GM06990 (cell line): ENCODE measurements around the gene APBB1.

Source experiments
- DNase-seq: peaks from one replicate; pipeline ENCODE4 v3.0.0-alpha.2; 2011; ENCODE audit not compliant: insufficient read length; ENCODE audit errors: extremely low read depth
- H3K27me3 ChIP-seq: replicated peaks from 2 replicates; pipeline ENCODE4 v1.6.0; 2011; ENCODE audit warnings: low read length; ENCODE audit not compliant: control insufficient read depth, insufficient read depth
- H3K36me3 ChIP-seq: 2 replicates; pipeline ENCODE4 v1.5.1; 2011; ENCODE audit warnings: low read length; ENCODE audit not compliant: control insufficient read depth, insufficient read depth
- H3K4me3 ChIP-seq: replicated peaks from 2 replicates; pipeline ENCODE4 v1.5.1; 2011; ENCODE audit warnings: low read depth, mild to moderate bottlenecking, control low read depth, low read length
- TF ChIP-seq, protein P1 (sequence below): IDR thresholded peaks from 2 replicates; pipeline ENCODE4 v1.5.1; 2011; ENCODE audit warnings: low read length, control low read depth, mild to moderate bottlenecking, inconsistent platforms; ENCODE audit not compliant: insufficient read depth, poor library complexity, severe bottlenecking

Gene APBB1

GRCh38 chr11:6353367-6353987, 65.4 kb downstream of the APBB1 start:
- Histone ChIP-seq H3K27me3 (no peaks in the 10 kb centered on the region; the same call in 1 of the 2 replicates), H3K36me3 (no peaks in the 10 kb centered on the region), H3K4me3 (no peak overlapping the region)
- peak; percentile 23 for DNase-seq
- TF ChIP-seq, protein P1, sequence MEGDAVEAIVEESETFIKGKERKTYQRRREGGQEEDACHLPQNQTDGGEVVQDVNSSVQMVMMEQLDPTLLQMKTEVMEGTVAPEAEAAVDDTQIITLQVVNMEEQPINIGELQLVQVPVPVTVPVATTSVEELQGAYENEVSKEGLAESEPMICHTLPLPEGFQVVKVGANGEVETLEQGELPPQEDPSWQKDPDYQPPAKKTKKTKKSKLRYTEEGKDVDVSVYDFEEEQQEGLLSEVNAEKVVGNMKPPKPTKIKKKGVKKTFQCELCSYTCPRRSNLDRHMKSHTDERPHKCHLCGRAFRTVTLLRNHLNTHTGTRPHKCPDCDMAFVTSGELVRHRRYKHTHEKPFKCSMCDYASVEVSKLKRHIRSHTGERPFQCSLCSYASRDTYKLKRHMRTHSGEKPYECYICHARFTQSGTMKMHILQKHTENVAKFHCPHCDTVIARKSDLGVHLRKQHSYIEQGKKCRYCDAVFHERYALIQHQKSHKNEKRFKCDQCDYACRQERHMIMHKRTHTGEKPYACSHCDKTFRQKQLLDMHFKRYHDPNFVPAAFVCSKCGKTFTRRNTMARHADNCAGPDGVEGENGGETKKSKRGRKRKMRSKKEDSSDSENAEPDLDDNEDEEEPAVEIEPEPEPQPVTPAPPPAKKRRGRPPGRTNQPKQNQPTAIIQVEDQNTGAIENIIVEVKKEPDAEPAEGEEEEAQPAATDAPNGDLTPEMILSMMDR: peak; percentile 89

GRCh38 chr11:6351782-6352382, 67.0 kb downstream of the APBB1 start:
- TF ChIP-seq, protein P1: no peak

GRCh38 chr11:6350486-6350885, 68.4 kb downstream of the APBB1 start:
- DNase-seq: no peak
- no peaks in the 10 kb centered on the region; the same call in 1 of the 2 replicates for H3K27me3 ChIP-seq
- no peak overlapping the region for H3K4me3 ChIP-seq
- TF ChIP-seq, protein P1: no peak
- no peaks in the 10 kb centered on the region for H3K36me3 ChIP-seq

More at GRCh38 chr11:6351782-6352382, 67.0 kb downstream of the APBB1 start:
- H3K27me3 ChIP-seq: no peaks in the 10 kb centered on the region; the same call in 1 of the 2 replicates
- DNase-seq: no peak
- H3K4me3 ChIP-seq: no peak overlapping the region
- no peaks in the 10 kb centered on the region for H3K36me3 ChIP-seq

DNA sequence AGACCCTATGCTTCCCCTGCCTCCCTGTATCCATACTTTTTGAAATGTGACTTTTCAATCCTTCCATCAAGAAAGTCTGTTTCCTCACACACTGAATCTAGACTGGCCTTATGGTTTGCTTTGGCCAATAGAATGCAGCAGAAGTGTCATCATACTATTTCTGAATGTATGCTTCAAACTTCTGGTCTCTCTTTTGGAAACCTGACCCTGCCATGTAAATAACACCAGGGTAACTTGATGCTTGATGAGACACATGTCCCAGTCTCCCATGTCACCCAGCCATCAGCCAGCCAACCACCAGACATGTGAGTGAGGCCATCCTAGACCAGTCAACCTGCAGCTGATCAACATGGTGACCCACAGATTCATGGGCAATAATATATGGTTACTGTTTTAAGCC, 68.9 kb downstream of the APBB1 start:
- no peak overlapping the region for H3K4me3 ChIP-seq
- H3K36me3 ChIP-seq: no peaks in the 10 kb centered on the region
- DNase-seq: no peak
- TF ChIP-seq, protein P1: no peak
- H3K27me3 ChIP-seq: no peaks in the 10 kb centered on the region; the same call in 1 of the 2 replicates

- H3K4me3 ChIP-seq: no peak overlapping the region
- H3K36me3 ChIP-seq: no peaks in the 10 kb centered on the region
- TF ChIP-seq, protein P1: no peak
- no peak for DNase-seq
- no peaks in the 10 kb centered on the region; the same call in 1 of the 2 replicates for H3K27me3 ChIP-seq
Observed at GRCh38 chr11:6345366-6345765, 73.5 kb downstream of the APBB1 start.
